Raji (cell line): ENCODE measurements around the gene GABRR1.

Experiments used
- POLR2A ChIP-seq: IDR thresholded peaks from 2 replicates; pipeline ENCODE4 v1.6.1; 2011; ENCODE audit warnings: low read depth, low read length, control low read depth; ENCODE audit not compliant: insufficient read depth

The GABRR1 gene

GRCh38 chr6:89187504-89187903 is 29.7 kb downstream of the GABRR1 start:
- TF ChIP-seq POLR2A, result no peak

- TF ChIP-seq POLR2A, result no peak
These were observed 30.4 kb downstream of the GABRR1 start for GRCh38 chr6:89186762-89187161.

GRCh38 chr6:89184344-89184743 is 32.8 kb downstream of the GABRR1 start:
- TF ChIP-seq POLR2A, result no peak

- TF ChIP-seq POLR2A, result no peak
These were observed 33.9 kb downstream of the GABRR1 start for GRCh38 chr6:89183294-89183693.

GRCh38 chr6:89180971-89181370 is 36.2 kb downstream of the GABRR1 start:
- no peak for TF ChIP-seq POLR2A

GRCh38 chr6:89180112-89180511 is 37.0 kb downstream of the GABRR1 start:
- TF ChIP-seq POLR2A, result no peak

- no peak for TF ChIP-seq POLR2A
These were observed 43.5 kb downstream of the GABRR1 start for GRCh38 chr6:89173634-89174033.

GRCh38 chr6:89172131-89172530 is 45.0 kb downstream of the GABRR1 start:
- no peak for TF ChIP-seq POLR2A

GRCh38 chr6:89162047-89162371 is 55.1 kb downstream of the GABRR1 start:
- TF ChIP-seq POLR2A, result no peak

- no peak for TF ChIP-seq POLR2A
These were observed 55.7 kb downstream of the GABRR1 start for GRCh38 chr6:89161326-89162046.

- no peak for TF ChIP-seq POLR2A
These were observed 56.6 kb downstream of the GABRR1 start for GRCh38 chr6:89160331-89161092.

GRCh38 chr6:89154131-89154530 is 63.0 kb downstream of the GABRR1 start:
- TF ChIP-seq POLR2A, result no peak

- no peak for TF ChIP-seq POLR2A
These were observed 69.0 kb downstream of the GABRR1 start for GRCh38 chr6:89148016-89148750.

GRCh38 chr6:89146718-89147700 is 70.1 kb downstream of the GABRR1 start:
- TF ChIP-seq POLR2A, result no peak
